ENCODE measurements around the gene GRM7.

GRCh38 chr3:7790141-7790540, 929.2 kb downstream of the GRM7 start:
- TF ChIP-seq POLR2A (IDR thresholded peaks at IDR 0.05) = no peak
- TF ChIP-seq CTCF (IDR thresholded peaks at IDR 0.05 in 4 of 5, conservative IDR thresholded peaks at IDR 0.05 in 1 of 5) = no peak

All from gastrocnemius medialis (tissue), 4 donors.